ENCODE results near the gene CBY1.

DNA sequence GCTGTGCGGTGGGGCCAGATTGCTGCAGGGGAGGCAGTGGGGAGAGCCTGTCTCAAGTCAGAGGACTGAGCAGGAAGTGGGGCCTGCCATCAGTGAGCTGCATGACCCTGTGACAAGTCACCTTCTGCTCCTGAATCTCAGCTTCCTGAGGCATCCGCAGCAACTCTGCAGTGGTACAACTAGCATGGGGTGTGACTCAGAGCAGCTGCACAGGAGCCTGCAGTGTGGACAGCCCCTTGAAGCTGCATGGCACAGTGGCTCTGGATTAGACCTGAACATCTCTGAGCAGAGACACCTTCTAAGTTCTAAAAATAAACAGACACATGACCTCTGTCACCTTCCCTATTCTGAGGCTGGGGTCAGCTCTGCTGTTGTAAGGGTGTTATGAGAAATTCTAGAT is 18.2 kb upstream of the CBY1 start:
- TF ChIP-seq, protein P1, sequence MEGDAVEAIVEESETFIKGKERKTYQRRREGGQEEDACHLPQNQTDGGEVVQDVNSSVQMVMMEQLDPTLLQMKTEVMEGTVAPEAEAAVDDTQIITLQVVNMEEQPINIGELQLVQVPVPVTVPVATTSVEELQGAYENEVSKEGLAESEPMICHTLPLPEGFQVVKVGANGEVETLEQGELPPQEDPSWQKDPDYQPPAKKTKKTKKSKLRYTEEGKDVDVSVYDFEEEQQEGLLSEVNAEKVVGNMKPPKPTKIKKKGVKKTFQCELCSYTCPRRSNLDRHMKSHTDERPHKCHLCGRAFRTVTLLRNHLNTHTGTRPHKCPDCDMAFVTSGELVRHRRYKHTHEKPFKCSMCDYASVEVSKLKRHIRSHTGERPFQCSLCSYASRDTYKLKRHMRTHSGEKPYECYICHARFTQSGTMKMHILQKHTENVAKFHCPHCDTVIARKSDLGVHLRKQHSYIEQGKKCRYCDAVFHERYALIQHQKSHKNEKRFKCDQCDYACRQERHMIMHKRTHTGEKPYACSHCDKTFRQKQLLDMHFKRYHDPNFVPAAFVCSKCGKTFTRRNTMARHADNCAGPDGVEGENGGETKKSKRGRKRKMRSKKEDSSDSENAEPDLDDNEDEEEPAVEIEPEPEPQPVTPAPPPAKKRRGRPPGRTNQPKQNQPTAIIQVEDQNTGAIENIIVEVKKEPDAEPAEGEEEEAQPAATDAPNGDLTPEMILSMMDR (IDR thresholded peaks at IDR 0.05): no peak
- no peak for TF ChIP-seq POLR2A (IDR thresholded peaks at IDR 0.05)
- no peak for TF ChIP-seq POLR2AphosphoS5 (IDR thresholded peaks at IDR 0.05)

All from breast epithelium (tissue), 3 donors.